SK-N-SH (cell line): ENCODE results near the gene TMEM271. TPM values are rescaled to one million over a fixed set of nuclear protein-coding genes. Genes with fewer than 3 reads are reported as not detected.

ENCODE experiments used
- CTCF ChIA-PET: fragments of 300-600, 350-600 bp; formaldehyde crosslinking; extraction: SDS; loops from one replicate; lab custom pipeline; 2021; lab: Yijun Ruan, JAX
- POLR2A ChIA-PET: fragments of 350-600 bp; sonication (Branson Sonifier 250); formaldehyde crosslinking; extraction: SDS; loops from one replicate; lab custom pipeline; 2020; ENCODE audit warnings: antibody characterized with exemption, inconsistent platforms; lab: Yijun Ruan, JAX
- DNase-seq: peaks from one replicate; pipeline ENCODE4 v3.0.0; 2012
- H2AFZ ChIP-seq: fragments of 200-600 bp; sonication (generic); 2 replicates; pipeline ENCODE4 v1.8.1; 2016; ENCODE audit warnings: antibody characterized with exemption, mild to moderate bottlenecking, low read depth
- H3F3A ChIP-seq: fragments of 200-600 bp; sonication (generic); replicated peaks from 2 replicates; pipeline ENCODE3; 2016; ENCODE audit warnings: antibody characterized with exemption, mild to moderate bottlenecking; ENCODE audit not compliant: insufficient read depth
- H3K27ac ChIP-seq, 2 experiments: fragments of 200-500 bp in 1 of 2; fragments of 200-600 bp in 1 of 2; sonication (Bioruptor generic) in 1 of 2; sonication (generic), shearing (Covaris generic) in 1 of 2; 2 replicates each; pipeline versions ENCODE4 v1.5.1 to v1.6.1; 2014 to 2016; ENCODE audit warnings: low read depth in 2 of 2, inconsistent platforms in 1 of 2, low read length in 1 of 2, mild to moderate bottlenecking in 1 of 2, mixed read lengths in 1 of 2
- H3K27me3 ChIP-seq: fragments of 200-600 bp; sonication (generic), shearing (Covaris generic); 2 replicates; pipeline ENCODE4 v1.6.1; 2016; ENCODE audit warnings: mixed run types; ENCODE audit not compliant: insufficient read depth
- H3K36me3 ChIP-seq, 2 experiments: fragments of 200-500 bp in 1 of 2; fragments of 200-600 bp in 1 of 2; sonication (Bioruptor generic) in 1 of 2; sonication (generic) in 1 of 2; replicated peaks in 1 of 2; 2 replicates each; pipeline versions ENCODE3 to v1.5.1; 2014 to 2016; ENCODE audit warnings: low read length in 1 of 2, mild to moderate bottlenecking in 1 of 2; ENCODE audit not compliant: insufficient read depth in 2 of 2, control insufficient read depth in 1 of 2
- H3K4me1 ChIP-seq, 2 experiments: fragments of 200-500 bp in 1 of 2; fragments of 200-600 bp in 1 of 2; sonication (Bioruptor generic) in 1 of 2; sonication (generic), shearing (Covaris generic) in 1 of 2; 2 replicates each; pipeline versions ENCODE4 v1.5.1 to v1.6.1; 2014 to 2016; ENCODE audit warnings: low read depth in 1 of 2, low read length in 1 of 2, mixed run types in 1 of 2; ENCODE audit not compliant: insufficient read depth in 2 of 2, control insufficient read depth in 1 of 2
- H3K4me2 ChIP-seq: fragments of 200-600 bp; sonication (generic), shearing (Covaris generic); 2 replicates; pipeline ENCODE4 v1.6.1; 2017; ENCODE audit warnings: mixed run types
- H3K4me3 ChIP-seq, 2 experiments: fragments of 200-500 bp in 1 of 2; fragments of 200-600 bp in 1 of 2; sonication (Bioruptor generic) in 1 of 2; sonication (generic), shearing (Covaris generic) in 1 of 2; 2 replicates each; pipeline versions ENCODE4 v1.5.1 to v1.8.1; 2014 to 2016; ENCODE audit warnings: low read depth in 2 of 2, inconsistent platforms in 1 of 2, low read length in 1 of 2, mild to moderate bottlenecking in 1 of 2, mixed read lengths in 1 of 2, moderate library complexity in 1 of 2
- H3K79me2 ChIP-seq: fragments of 200-600 bp; sonication (generic); 2 replicates; pipeline ENCODE4 v1.8.1; 2017; ENCODE audit warnings: mild to moderate bottlenecking; ENCODE audit not compliant: insufficient read depth
- H3K9ac ChIP-seq: fragments of 200-600 bp; sonication (generic); 2 replicates; pipeline ENCODE4 v1.6.1; 2017; ENCODE audit warnings: mixed run types
- H3K9me2 ChIP-seq: fragments of 200-600 bp; sonication (generic); 2 replicates; pipeline ENCODE4 v1.6.1; 2017; ENCODE audit warnings: mixed run types
- H3K9me3 ChIP-seq: fragments of 200-600 bp; sonication (generic); 2 replicates; pipeline ENCODE4 v1.6.1; 2017; ENCODE audit warnings: mixed run types, mild to moderate bottlenecking, moderate library complexity
- H4K20me1 ChIP-seq: fragments of 200-600 bp; sonication (generic); 2 replicates; pipeline ENCODE4 v1.6.1; 2017; ENCODE audit warnings: mild to moderate bottlenecking, mixed run types; ENCODE audit not compliant: insufficient read depth
- ELF1 ChIP-seq: IDR thresholded peaks from 2 replicates; pipeline ENCODE4 v1.4.0; 2012
- FOXJ3 ChIP-seq: sonication (generic); formaldehyde crosslinking; IDR thresholded peaks from 2 replicates; pipeline ENCODE4 v1.5.1; 2020; ENCODE audit warnings: mild to moderate bottlenecking, missing genetic modification reagents
- FOXM1 ChIP-seq: IDR thresholded peaks from 2 replicates; pipeline ENCODE4 v1.4.0; 2012; ENCODE audit warnings: low read depth, mild to moderate bottlenecking
- GABPA ChIP-seq: IDR thresholded peaks from 2 replicates; pipeline ENCODE4 v1.4.0; 2012; ENCODE audit warnings: low read depth, mild to moderate bottlenecking
- GATA2 ChIP-seq: sonication (generic); formaldehyde crosslinking; IDR thresholded peaks from 2 replicates; pipeline ENCODE4 v1.5.0; 2020; ENCODE audit warnings: mild to moderate bottlenecking, missing genetic modification reagents
- MAX ChIP-seq: IDR thresholded peaks from 2 replicates; pipeline ENCODE4 v1.4.0; 2012; ENCODE audit warnings: low read depth
- MXI1 ChIP-seq: IDR thresholded peaks from 2 replicates; pipeline ENCODE4 v1.6.1; 2012; ENCODE audit warnings: mild to moderate bottlenecking, low read depth, low read length, improper control_type of control experiment
- NFIC ChIP-seq: IDR thresholded peaks from 2 replicates; pipeline ENCODE4 v1.4.0; 2012; ENCODE audit warnings: borderline replicate concordance
- RAD21 ChIP-seq: IDR thresholded peaks from 2 replicates; pipeline ENCODE4 v1.6.1; 2012; ENCODE audit warnings: mild to moderate bottlenecking, low read length
- REST ChIP-seq: IDR thresholded peaks from 2 replicates; pipeline ENCODE4 v1.6.1; 2012; ENCODE audit warnings: mild to moderate bottlenecking, low read depth, low read length, moderate library complexity
- RFX5 ChIP-seq: IDR thresholded peaks from 2 replicates; pipeline ENCODE4 v1.6.1; 2012; ENCODE audit warnings: mild to moderate bottlenecking, improper control_type of control experiment, low read length
- SIN3A ChIP-seq: IDR thresholded peaks from 2 replicates; pipeline ENCODE4 v1.6.1; 2012; ENCODE audit warnings: low read depth, mild to moderate bottlenecking, low read length, moderate library complexity, borderline replicate concordance
- TAF1 ChIP-seq: IDR thresholded peaks from 2 replicates; pipeline ENCODE4 v1.6.1; 2012; ENCODE audit warnings: low read depth, mild to moderate bottlenecking, low read length, moderate library complexity, borderline replicate concordance
- USF1 ChIP-seq: IDR thresholded peaks from 2 replicates; pipeline ENCODE4 v1.4.0; 2012; ENCODE audit warnings: low read depth, borderline replicate concordance
- YY1 ChIP-seq: IDR thresholded peaks from 2 replicates; pipeline ENCODE4 v1.4.0; 2012; ENCODE audit warnings: low read depth, mild to moderate bottlenecking
- ZBTB33 ChIP-seq: IDR thresholded peaks from 2 replicates; pipeline ENCODE4 v1.4.0; 2012; ENCODE audit warnings: low read depth, borderline replicate concordance
- WGBS: methylation state at CpG from one replicate; pipeline ENCODE4 v1.1.6; 2017; ENCODE audit warnings: low lambda C conversion rate; 5-methylcytosine and 5-hydroxymethylcytosine counted together
- polyA plus RNA-seq, 3 experiments: library from polyadenylated mRNA; depleted of rRNA; stranded (reverse); fragments of >200 nt; gene quantifications; 2 replicates each; pipeline ENCODE4 v1.2.3, GENCODE V29; 2012

The TMEM271 gene
- polyA plus RNA-seq, 1 of the 3 experiments (the other 2 are of a cell fraction): not detected

GRCh38 chr4:570754-571153 lies 5.3 kb downstream of the TMEM271 start:
- peaks cover 35% of the 10 kb centered on the region for H3K27me3 ChIP-seq
- no peak for TF ChIP-seq SIN3A
- TF ChIP-seq GATA2: no peak
- TF ChIP-seq ELF1: no peak
- TF ChIP-seq RAD21: no peak
- TF ChIP-seq FOXJ3: no peak
- no peak for TF ChIP-seq ZBTB33
- no peak for TF ChIP-seq NFIC
- TF ChIP-seq TAF1: no peak
- TF ChIP-seq MAX: no peak
- no peak for TF ChIP-seq MXI1
- no peak for TF ChIP-seq REST
- TF ChIP-seq USF1: no peak
- TF ChIP-seq GABPA: no peak
- no peak for TF ChIP-seq FOXM1
- TF ChIP-seq RFX5: no peak
- TF ChIP-seq YY1: no peak
- ChIA-PET POLR2A (no interaction called here), CTCF (no interaction called here)
- no peak overlapping the region for H2AFZ ChIP-seq
- H3K4me3 ChIP-seq: no peak overlapping the region
- no peak overlapping the region for H3K9ac ChIP-seq
- no peaks in the 10 kb centered on the region for H3F3A ChIP-seq
- H3K79me2 ChIP-seq: no peaks in the 10 kb centered on the region
- no peaks in the 10 kb centered on the region for H4K20me1 ChIP-seq
- no peaks in the 10 kb centered on the region for H3K36me3 ChIP-seq
- no peaks in the 10 kb centered on the region for H3K9me3 ChIP-seq
- no peak overlapping the region for H3K4me2 ChIP-seq
- H3K4me1 ChIP-seq: no peaks in the 10 kb centered on the region; a peak in 1 of 4 replicates
- H3K27ac ChIP-seq: no peak overlapping the region
- no peak for DNase-seq
- H3K9me2 ChIP-seq: no peaks in the 10 kb centered on the region
- 28% methylated on average over 11 of the region's 11 CpGs for WGBS
